K562 (cell line): ENCODE data around the gene SNX30. TPM values are rescaled to one million over a fixed set of nuclear protein-coding genes. Genes with fewer than 3 reads are reported as not detected.

Experiments
- ATAC-seq: fragments of 200-7000 bp; cut with Tn5 transposase; 3 replicates; pipeline ENCODE4 v1.9.1; 2020; ENCODE audit warnings: moderate library complexity
- BruUV-seq: library from RNA; stranded (reverse); fragments of 400-500 nt; replicated peaks from 2 replicates; lab custom pipeline; 2021; lab: Mats Ljungman, UMichigan
- CTCF ChIA-PET: fragments of 300-600 bp; formaldehyde crosslinking; extraction: SDS; loops from one replicate; lab custom pipeline; 2021; ENCODE audit warnings: low intra/inter-chr PET ratio; lab: Yijun Ruan, JAX
- POLR2A ChIA-PET: fragments of 300-600, 350-650 bp; sonication (Branson Sonifier 250); formaldehyde crosslinking; extraction: SDS; loops from one replicate; lab custom pipeline; 2021; ENCODE audit warnings: antibody characterized with exemption, inconsistent platforms; lab: Yijun Ruan, JAX
- DNase-seq, 4 experiments: peaks; one replicate each; pipeline versions ENCODE4 v3.0.0 to v3.0.0-alpha.2; 2011 to 2018; ENCODE audit warnings: low spot score in 3 of 4, mixed read lengths in 3 of 4; ENCODE audit errors: extremely low read depth in 1 of 4
- FAIRE-seq: peaks from 2 replicates; lab custom pipeline; 2011; peaks lifted over from hg19 to GRCh38; lab: Jason Lieb, UNC
- H2AFZ ChIP-seq: 2 replicates; pipeline ENCODE4 v1.6.0; 2011; ENCODE audit warnings: low read depth, low read length, control low read depth, inconsistent platforms
- H3K27ac ChIP-seq: fragments of 200-600 bp; 3 replicates; pipeline ENCODE4 v1.8.0; 2011; ENCODE audit warnings: low read depth, mild to moderate bottlenecking, control low read depth, inconsistent platforms, low read length, moderate library complexity, mixed read lengths; ENCODE audit errors: extremely low read depth
- H3K27me3 ChIP-seq, 2 experiments: fragments of 300-600 bp in 1 of 2; 2 replicates in 1 of 2; 3 replicates in 1 of 2; pipeline versions ENCODE4 v1.6.0 to v1.8.0; 2011; ENCODE audit warnings: inconsistent platforms in 2 of 2, low read length in 2 of 2, mild to moderate bottlenecking in 1 of 2, mixed read lengths in 1 of 2, moderate library complexity in 1 of 2; ENCODE audit not compliant: control insufficient read depth in 2 of 2, insufficient read depth in 2 of 2
- H3K36me3 ChIP-seq: fragments of 300-600 bp; 3 replicates; pipeline ENCODE4 v1.8.0; 2011; ENCODE audit warnings: mild to moderate bottlenecking, low read length, inconsistent platforms; ENCODE audit not compliant: control insufficient read depth, insufficient read depth
- H3K4me1 ChIP-seq, 2 experiments: fragments of 200-600 bp in 1 of 2; replicated peaks in 1 of 2; 2 replicates in 1 of 2; 3 replicates in 1 of 2; pipeline versions ENCODE4 v1.5.1 to v1.8.0; 2011; ENCODE audit warnings: inconsistent platforms in 2 of 2, low read length in 2 of 2, mild to moderate bottlenecking in 1 of 2, mixed read lengths in 1 of 2, moderate library complexity in 1 of 2; ENCODE audit not compliant: control insufficient read depth in 2 of 2, insufficient read depth in 2 of 2
- H3K4me2 ChIP-seq: 2 replicates; pipeline ENCODE4 v1.6.1; 2011; ENCODE audit warnings: low read length, control low read depth, inconsistent platforms, mixed read lengths; ENCODE audit not compliant: insufficient read depth
- H3K4me3 ChIP-seq: fragments of 200-600 bp; sonication (generic), shearing (Covaris generic); 2 replicates; pipeline ENCODE4 v1.5.1; 2016; ENCODE audit warnings: control low read depth, inconsistent platforms
- H3K79me2 ChIP-seq: fragments of 200-600 bp; 3 replicates; pipeline ENCODE4 v1.8.0; 2011; ENCODE audit warnings: low read length, inconsistent platforms; ENCODE audit not compliant: control insufficient read depth, insufficient read depth
- H3K9ac ChIP-seq, 2 experiments: 2 replicates each; pipeline versions ENCODE4 v1.6.0 to v1.6.1; 2011; ENCODE audit warnings: low read depth in 2 of 2, low read length in 2 of 2, control low read depth in 1 of 2, inconsistent platforms in 1 of 2, mild to moderate bottlenecking in 1 of 2, mixed read lengths in 1 of 2; ENCODE audit not compliant: insufficient read depth in 1 of 2
- H3K9me1 ChIP-seq: one replicate; pipeline ENCODE4 v1.6.0; 2011; ENCODE audit warnings: inconsistent platforms, mild to moderate bottlenecking, low read length, moderate library complexity; ENCODE audit not compliant: control insufficient read depth, insufficient read depth
- H3K9me3 ChIP-seq: replicated peaks from 2 replicates; pipeline ENCODE4 v1.5.1; 2011; ENCODE audit warnings: low read depth, low read length, inconsistent platforms; ENCODE audit not compliant: control insufficient read depth, insufficient read depth
- H4K20me1 ChIP-seq: replicated peaks from 2 replicates; pipeline ENCODE4 v1.6.1; 2011; ENCODE audit warnings: low read length, inconsistent platforms, mixed read lengths; ENCODE audit not compliant: control insufficient read depth, insufficient read depth
- ATF7 ChIP-seq: fragments of 450-650 bp; IDR thresholded peaks from 2 replicates; pipeline ENCODE4 v1.7.1; 2014; ENCODE audit warnings: mild to moderate bottlenecking, moderate library complexity
- BDP1 ChIP-seq: IDR thresholded peaks from 3 replicates; pipeline ENCODE4 v1.6.1; 2011; ENCODE audit not compliant: insufficient read length, insufficient read depth
- C11orf30 ChIP-seq: fragments of 450-650 bp; IDR thresholded peaks from 2 replicates; pipeline ENCODE4 v1.6.1; 2016; ENCODE audit warnings: low read depth, mild to moderate bottlenecking
- CREB1 ChIP-seq, 2 experiments: sonication (generic) in 1 of 2; formaldehyde crosslinking in 1 of 2; IDR thresholded peaks; 2 replicates each; pipeline versions ENCODE4 v1.6.1 to v1.8.0; 2012 to 2022; ENCODE audit warnings: inconsistent platforms in 1 of 2, mild to moderate bottlenecking in 1 of 2, missing genetic modification reagents in 1 of 2, moderate library complexity in 1 of 2
- CREM ChIP-seq: IDR thresholded peaks from 2 replicates; pipeline ENCODE4 v1.6.1; 2014; ENCODE audit warnings: antibody characterized with exemption, low read depth
- GABPB1 ChIP-seq: sonication (generic); formaldehyde crosslinking; IDR thresholded peaks from 2 replicates; pipeline ENCODE4 v1.8.0; 2022; ENCODE audit warnings: mild to moderate bottlenecking, missing genetic modification reagents
- MEF2A ChIP-seq: IDR thresholded peaks from 2 replicates; pipeline ENCODE4 v1.6.1; 2011; ENCODE audit warnings: low read depth, mild to moderate bottlenecking, low read length, moderate library complexity; ENCODE audit not compliant: control insufficient read depth
- MXI1 ChIP-seq: IDR thresholded peaks from 2 replicates; pipeline ENCODE4 v1.6.1; 2011; ENCODE audit warnings: low read depth, mild to moderate bottlenecking, improper control_type of control experiment, low read length
- NCOR1 ChIP-seq: fragments of 450-650 bp; IDR thresholded peaks from 2 replicates; pipeline ENCODE4 v1.6.1; 2016; ENCODE audit warnings: mild to moderate bottlenecking, moderate library complexity
- NEUROD1 ChIP-seq: fragments of 150-350 bp; IDR thresholded peaks from 2 replicates; pipeline ENCODE4 v1.6.1; 2014; ENCODE audit warnings: borderline replicate concordance, low read length, low read depth; ENCODE audit not compliant: partially characterized antibody
- PRDM10 ChIP-seq: fragments of 450-650 bp; IDR thresholded peaks from 2 replicates; pipeline ENCODE4 v1.6.1; 2018; ENCODE audit not compliant: partially characterized antibody
- TAF1 ChIP-seq: IDR thresholded peaks from 2 replicates; pipeline ENCODE4 v1.6.1; 2011; ENCODE audit warnings: mild to moderate bottlenecking, low read length, moderate library complexity; ENCODE audit not compliant: insufficient read depth, control insufficient read depth, severe bottlenecking; ENCODE audit errors: extremely low read depth
- ZBTB7A ChIP-seq: IDR thresholded peaks from 2 replicates; pipeline ENCODE4 v1.6.1; 2011; ENCODE audit warnings: low read depth, mild to moderate bottlenecking, low read length, moderate library complexity, borderline replicate concordance; ENCODE audit not compliant: control insufficient read depth
- ZNF316 ChIP-seq: fragments of 450-650 bp; IDR thresholded peaks from 2 replicates; pipeline ENCODE4 v1.6.1; 2016
- ZNF583 ChIP-seq: fragments of 250-450 bp; sonication (Bioruptor Pico); IDR thresholded peaks from 2 replicates; pipeline ENCODE4 v1.4.0; 2020
- ZNF655 ChIP-seq: fragments of 250-450 bp; sonication (Bioruptor Pico); IDR thresholded peaks from 2 replicates; pipeline ENCODE4 v1.5.0; 2021
- WGBS: fragments of 100-300 bp; shearing (Covaris generic); methylation state at CpG from one replicate; pipeline ENCODE4 v1.1.6; 2016; ENCODE audit warnings: low coverage, mixed read lengths; ENCODE audit not compliant: insufficient coverage; ENCODE audit errors: missing lambda C conversion rate; 5-methylcytosine and 5-hydroxymethylcytosine counted together
- in situ Hi-C: fragments of 300-500 bp; cut with MboI; formaldehyde crosslinking; loops from 4 replicates; pipeline ENCODE4 v1.15.0; 2018; ENCODE audit warnings: inconsistent platforms, mixed read lengths
- intact Hi-C: fragments of 100-400 bp; cut with micrococcal nuclease; formaldehyde crosslinking; loops from 2 replicates; pipeline ENCODE4 v1.14.2; 2022
- polyA plus RNA-seq, 8 experiments: library from polyadenylated mRNA; depleted of rRNA in 4 of 8; stranded (reverse) in 5 of 8; unstranded in 3 of 8; fragments of >200 nt; fragmentation: Nextera tagmentation in 2 of 8; fragmentation: Illumina TruSeq in 1 of 8; extraction: Ambion mirVana in 2 of 8; extraction: Trizol in 1 of 8; gene quantifications; 2 replicates each; pipeline versions ENCODE4 v1.2.1 to v1.2.3, GENCODE V29; 2011 to 2014; ENCODE audit warnings: inconsistent platforms in 1 of 8, missing spikeins in 1 of 8
- total RNA-seq, 7 experiments: library from RNA; depleted of rRNA in 6 of 7; stranded (reverse); fragments of >200 nt in 6 of 7; fragmentation: Illumina TruSeq in 2 of 7; extraction: Trizol in 2 of 7; gene quantifications; 2 replicates each; pipeline versions ENCODE4 v1.2.1 to v1.2.3, GENCODE V29; 2011 to 2021; ENCODE audit warnings: low replicate concordance in 1 of 7

Gene SNX30
- total and polyA plus RNA-seq, 9 of the 15 experiments (the other 6 are each of a cell fraction or from before 2014, with no cell fraction given), result 0.76 to 5.9 (median 3.3) TPM

GRCh38 chr9:112784020-112784785, 33.6 kb downstream of the SNX30 start:
- no TSS peak for BruUV-seq
- Histone ChIP-seq H3K27ac (no peak overlapping the region), H3K27me3 (peaks cover 2 to 15% of the 10 kb centered on the region in 2 experiments; a peak in 3 of 5 replicates), H3K79me2 (no peaks in the 10 kb centered on the region), H3K9me1 (no peaks in the 10 kb centered on the region), H2AFZ (no peak overlapping the region), H3K4me1 (no peaks in the 10 kb centered on the region), H3K4me3 (no peak overlapping the region), H3K9me3 (no peaks in the 10 kb centered on the region), H3K9ac (no peak overlapping the region), H3K4me2 (no peak overlapping the region), H3K36me3 (no peaks in the 10 kb centered on the region), H4K20me1 (peaks cover 4% of the 10 kb centered on the region)
- DNase-seq (no peak), FAIRE-seq (no peak), ATAC-seq (peak; percentile 57)
- CTCF ChIA-PET, result interaction anchor here (0.6 kb wide), 1 partner anchor 698 kb away, joined by 3 read pairs; no protein-coding TSS in a partner anchor
- WGBS, result 4% methylated on average over 7 of the region's 7 CpGs
- TF ChIP-seq BDP1, result no peak
- TF ChIP-seq ATF7, result peak; percentile 57; the same call in 1 of the 2 replicates
- TF ChIP-seq GABPB1, result no peak
- TF ChIP-seq NCOR1, result no peak
- TF ChIP-seq NEUROD1, result peak; percentile 78
- TF ChIP-seq C11orf30, result peak; percentile 35; the same call in 1 of the 2 replicates
- TF ChIP-seq PRDM10, result peak; percentile 55
- no peak for TF ChIP-seq CREB1 (IDR thresholded peaks at IDR 0.05)
- TF ChIP-seq CREB1 (CRISPR knock-in tag; IDR thresholded peaks at IDR 0.05), result 0 out of 2 replicates have a peak, but pooled peaks have one; percentile 23
- no peak for TF ChIP-seq ZNF655 (CRISPR knock-in tag)
- TF ChIP-seq ZNF316, result peak; percentile 45
- TF ChIP-seq ZNF583 (CRISPR knock-in tag), result no peak
- no peak for TF ChIP-seq ZBTB7A
- TF ChIP-seq MXI1, result no peak
- TF ChIP-seq MEF2A, result no peak
- no peak for TF ChIP-seq TAF1
- peak; percentile 41; the same call in 1 of the 2 replicates for TF ChIP-seq CREM
- POLR2A ChIA-PET, result interaction anchor here (1.0 to 1.1 kb wide), 2 partner anchors 119 to 690 kb away, joined by 3 to 4 read pairs; no protein-coding TSS in a partner anchor
- in situ Hi-C loops (no loop called here), intact Hi-C loops (no loop called here)
